ENCODE data around the gene ABCC4. TPM values are rescaled to one million over a fixed set of nuclear protein-coding genes. Genes with fewer than 3 reads are reported as not detected.

ABCC4 gene
- total and polyA plus RNA-seq, 9 of the 15 experiments (the other 6 are each of a cell fraction or from before 2014, with no cell fraction given) = 9.4 to 46.1 (median 25.4) TPM

GRCh38 chr13:95140502-95140901 is 160.7 kb downstream of the ABCC4 start (continued):
- TF ChIP-seq PBX2 (CRISPR knock-in tag; IDR thresholded peaks at IDR 0.05; ENCODE audit: low read depth) (no peak), PBX2 (tag; conservative IDR thresholded peaks at IDR 0.05; ENCODE audit: low read depth) (no peak), MLLT1 (IDR thresholded peaks at IDR 0.05) (no peak), HMG20A (CRISPR knock-in tag; conservative IDR thresholded peaks at IDR 0.05) (no peak), RAD51 (IDR thresholded peaks at IDR 0.05; ENCODE audit: borderline replicate concordance, low read depth) (no peak), PRPF4 (IDR thresholded peaks at IDR 0.05; ENCODE audit: insufficient read depth, low read depth, low read length, poor library complexity, severe bottlenecking) (no peak)

Data from K562 (cell line).